Keratinocyte (primary cell): ENCODE results near the gene VCAN.

Source experiments
- CTCF ChIP-seq, 3 experiments: IDR thresholded peaks in 1 of 3; conservative IDR thresholded peaks in 1 of 3; optimal IDR thresholded peaks in 1 of 3; 2 replicates in 2 of 3; 3 replicates in 1 of 3; pipeline versions ENCODE3 to v1.5.1; 2011; ENCODE audit warnings: low read length in 3 of 3, mild to moderate bottlenecking in 3 of 3, moderate library complexity in 2 of 3, control low read depth in 1 of 3, inconsistent platforms in 1 of 3; ENCODE audit not compliant: insufficient read depth in 2 of 3; ENCODE audit errors: extremely low read depth in 1 of 3
- EZH2 ChIP-seq: IDR thresholded peaks from one replicate; pipeline ENCODE4 v1.6.1; 2012; ENCODE audit warnings: inconsistent platforms, mild to moderate bottlenecking, low read length, moderate library complexity

DNA sequence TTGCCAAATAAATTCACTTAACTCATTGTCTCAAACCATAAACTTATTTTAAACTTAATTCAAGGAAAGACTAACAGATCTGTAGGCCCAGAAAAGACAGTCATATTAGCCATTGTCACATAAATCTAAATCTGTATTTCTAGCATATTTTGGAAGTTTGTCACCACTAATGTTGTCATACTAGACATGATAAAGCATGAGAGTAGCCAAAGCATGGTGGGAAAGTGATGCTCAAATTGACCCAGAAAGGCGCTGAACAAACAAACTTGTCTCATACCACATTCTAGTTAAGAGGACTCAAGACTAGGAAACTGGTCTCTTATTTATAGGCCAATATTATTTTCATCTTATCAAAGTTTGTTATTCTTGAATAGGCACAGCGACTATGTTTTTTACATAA, 99.4 kb downstream of the VCAN start:
- TF ChIP-seq CTCF (optimal IDR thresholded peaks at IDR 0.05 in 1 of 3, IDR thresholded peaks at IDR 0.05 in 1 of 3, conservative IDR thresholded peaks at IDR 0.05 in 1 of 3; ENCODE audit: extremely low read depth in 1 of 3, insufficient read depth in 2 of 3, low read length in 3 of 3) (no peak), EZH2 (no peak)
